Measurements from ENCODE around the gene CFAP100.

CFAP100 gene

GRCh38 chr3:126454437-126455198, 59.9 kb downstream of the CFAP100 start:
- TF ChIP-seq NFIC (IDR thresholded peaks at IDR 0.05) (no peak), USF1 (IDR thresholded peaks at IDR 0.05) (no peak), FOXM1 (IDR thresholded peaks at IDR 0.05; ENCODE audit: borderline replicate concordance, low read depth) (no peak), TCF12 (IDR thresholded peaks at IDR 0.05; ENCODE audit: low read depth) (no peak), ZBTB7A (IDR thresholded peaks at IDR 0.05; ENCODE audit: low read depth) (no peak), MAX (IDR thresholded peaks at IDR 0.05) (no peak), RAD21 (IDR thresholded peaks at IDR 0.05; ENCODE audit: low read depth) (no peak), EP300 (IDR thresholded peaks at IDR 0.05; ENCODE audit: borderline replicate concordance) (no peak), YY1 (IDR thresholded peaks at IDR 0.05; ENCODE audit: low read depth) (no peak), REST (IDR thresholded peaks at IDR 0.05; ENCODE audit: low read depth) (no peak), EGR1 (IDR thresholded peaks at IDR 0.05) (no peak), CEBPB (IDR thresholded peaks at IDR 0.05) (no peak), TAF1 (IDR thresholded peaks at IDR 0.05; ENCODE audit: low read depth) (no peak), TEAD4 (IDR thresholded peaks at IDR 0.05) (no peak)

GRCh38 chr3:126456211-126456610, 61.5 kb downstream of the CFAP100 start:
- TF ChIP-seq NFIC (IDR thresholded peaks at IDR 0.05) (no peak), CEBPB (IDR thresholded peaks at IDR 0.05) (no peak), TEAD4 (IDR thresholded peaks at IDR 0.05) (no peak), FOXM1 (IDR thresholded peaks at IDR 0.05; ENCODE audit: borderline replicate concordance, low read depth) (no peak), RAD21 (IDR thresholded peaks at IDR 0.05; ENCODE audit: low read depth) (no peak), MAX (IDR thresholded peaks at IDR 0.05) (no peak), TAF1 (IDR thresholded peaks at IDR 0.05; ENCODE audit: low read depth) (no peak), YY1 (IDR thresholded peaks at IDR 0.05; ENCODE audit: low read depth) (no peak), ZBTB7A (IDR thresholded peaks at IDR 0.05; ENCODE audit: low read depth) (no peak), TCF12 (IDR thresholded peaks at IDR 0.05; ENCODE audit: low read depth) (no peak), CREB1 (IDR thresholded peaks at IDR 0.05; ENCODE audit: low read depth) (no peak)

- TF ChIP-seq EP300 (IDR thresholded peaks at IDR 0.05; ENCODE audit: borderline replicate concordance) = no peak
- TF ChIP-seq TAF1 (IDR thresholded peaks at IDR 0.05; ENCODE audit: low read depth) = no peak
- TF ChIP-seq NFIC (IDR thresholded peaks at IDR 0.05) = no peak
Observed at GRCh38 chr3:126456766-126457388, 62.2 kb downstream of the CFAP100 start.

GRCh38 chr3:126459111-126459762, 64.5 kb downstream of the CFAP100 start:
- TF ChIP-seq ZBTB7A (IDR thresholded peaks at IDR 0.05; ENCODE audit: low read depth) (no peak), EP300 (IDR thresholded peaks at IDR 0.05; ENCODE audit: borderline replicate concordance) (no peak), MAX (IDR thresholded peaks at IDR 0.05) (no peak), YY1 (IDR thresholded peaks at IDR 0.05; ENCODE audit: low read depth) (no peak), NFIC (IDR thresholded peaks at IDR 0.05) (no peak)

GRCh38 chr3:126459763-126460127, 65.0 kb downstream of the CFAP100 start:
- TF ChIP-seq FOXM1 (IDR thresholded peaks at IDR 0.05; ENCODE audit: borderline replicate concordance, low read depth) (no peak), ZBTB7A (IDR thresholded peaks at IDR 0.05; ENCODE audit: low read depth) (no peak), EP300 (IDR thresholded peaks at IDR 0.05; ENCODE audit: borderline replicate concordance) (no peak), MAX (IDR thresholded peaks at IDR 0.05) (no peak), USF1 (IDR thresholded peaks at IDR 0.05) (no peak), REST (IDR thresholded peaks at IDR 0.05; ENCODE audit: low read depth) (no peak), NFIC (IDR thresholded peaks at IDR 0.05) (no peak), CREB1 (IDR thresholded peaks at IDR 0.05; ENCODE audit: low read depth) (no peak), RAD21 (IDR thresholded peaks at IDR 0.05; ENCODE audit: low read depth) (no peak), YY1 (IDR thresholded peaks at IDR 0.05; ENCODE audit: low read depth) (no peak), TAF1 (IDR thresholded peaks at IDR 0.05; ENCODE audit: low read depth) (no peak), TEAD4 (IDR thresholded peaks at IDR 0.05) (no peak), CEBPB (IDR thresholded peaks at IDR 0.05) (no peak), EGR1 (IDR thresholded peaks at IDR 0.05) (no peak)

All from Ishikawa (cell line).